ENCODE data around the gene CDK15. TPM values are rescaled to one million over a fixed set of nuclear protein-coding genes. Genes with fewer than 3 reads are reported as not detected.
A peak's percentile ranks its signal among the peaks of the same experiment; 100 is the strongest.

The CDK15 gene
- total and polyA plus RNA-seq, 5 donors from 2014 or later: not detected

GRCh38 chr2:201904538-201905420, 98.4 kb downstream of the CDK15 start:
- no peak overlapping the region for H3K27ac ChIP-seq (ENCODE audit: insufficient read depth, low read length, poor library complexity, severe bottlenecking)

GRCh38 chr2:201906777-201907562, 100.6 kb downstream of the CDK15 start:
- Mint-ChIP-seq H3K4me3 (no peak overlapping the region), H3K36me3 (peaks cover 4% of the 10 kb centered on the region), H3K27me3 (peaks cover 27% of the 10 kb centered on the region), H3K9me3 (peaks cover 0 to 2% (median 0%) of the 10 kb centered on the region in 7 donors), H3K27ac (no peak overlapping the region), H3K4me1 (peaks cover 4 to 13% (median 8%) of the 10 kb centered on the region in 4 donors)
- Histone ChIP-seq H3K27ac (ENCODE audit: insufficient read depth, low read length, poor library complexity, severe bottlenecking) (no peak overlapping the region), H3K9me3 (ENCODE audit: control insufficient read depth in 2 of 2, low read length in 2 of 2) (no peaks in the 10 kb centered on the region), H3K4me3 (ENCODE audit: low read depth, low read length) (no peak overlapping the region), H3K4me1 (ENCODE audit: control insufficient read depth, insufficient read depth, low read length, poor library complexity, severe bottlenecking) (no peaks in the 10 kb centered on the region), H3K36me3 (ENCODE audit: control insufficient read depth, insufficient read depth, low read length) (no peaks in the 10 kb centered on the region), H3K27me3 (ENCODE audit: control insufficient read depth, insufficient read depth, low read length) (peaks cover 4% of the 10 kb centered on the region)
- ATAC-seq (ENCODE audit: low read depth in 2 of 2) (no peak), DNase-seq (no peak)

More at GRCh38 chr2:201904538-201905420, 98.4 kb downstream of the CDK15 start:
- H3K27ac Mint-ChIP-seq: no peak overlapping the region
- peaks cover 41% of the 10 kb centered on the region for H3K27me3 Mint-ChIP-seq
- Histone ChIP-seq H3K4me1 (ENCODE audit: control insufficient read depth, insufficient read depth, low read length, poor library complexity, severe bottlenecking) (no peaks in the 10 kb centered on the region), H3K4me3 (ENCODE audit: low read depth, low read length) (no peak overlapping the region), H3K27me3 (ENCODE audit: control insufficient read depth, insufficient read depth, low read length) (peaks cover 9% of the 10 kb centered on the region), H3K9me3 (ENCODE audit: control insufficient read depth in 2 of 2, low read length in 2 of 2) (no peaks in the 10 kb centered on the region), H3K36me3 (ENCODE audit: control insufficient read depth, insufficient read depth, low read length) (no peaks in the 10 kb centered on the region)
- peaks cover 4% of the 10 kb centered on the region for H3K36me3 Mint-ChIP-seq
- peaks cover 0 to 10% (median 4%) of the 10 kb centered on the region in 4 donors for H3K4me1 Mint-ChIP-seq
- H3K9me3 Mint-ChIP-seq: peaks cover 0 to 2% (median 0%) of the 10 kb centered on the region in 7 donors
- no peak for DNase-seq
- no peak overlapping the region for H3K4me3 Mint-ChIP-seq
- ATAC-seq (ENCODE audit: low read depth in 2 of 2): no peak

GRCh38 chr2:201907563-201907881, 101.2 kb downstream of the CDK15 start:
- no peak for DNase-seq
- Mint-ChIP-seq H3K36me3 (peaks cover 4% of the 10 kb centered on the region), H3K27me3 (peaks cover 22% of the 10 kb centered on the region), H3K4me1 (peaks cover 4 to 13% (median 8%) of the 10 kb centered on the region in 4 donors), H3K4me3 (no peak overlapping the region), H3K9me3 (peaks cover 0 to 2% (median 0%) of the 10 kb centered on the region in 7 donors), H3K27ac (no peak overlapping the region)
- no peaks in the 10 kb centered on the region for H3K9me3 ChIP-seq (ENCODE audit: control insufficient read depth in 2 of 2, low read length in 2 of 2)
- peaks cover 4% of the 10 kb centered on the region for H3K27me3 ChIP-seq (ENCODE audit: control insufficient read depth, insufficient read depth, low read length)
- no peak for ATAC-seq (ENCODE audit: low read depth in 2 of 2)
- no peak overlapping the region for H3K27ac ChIP-seq (ENCODE audit: insufficient read depth, low read length, poor library complexity, severe bottlenecking)
- H3K4me3 ChIP-seq (ENCODE audit: low read depth, low read length): no peak overlapping the region
- H3K36me3 ChIP-seq (ENCODE audit: control insufficient read depth, insufficient read depth, low read length): no peaks in the 10 kb centered on the region
- no peaks in the 10 kb centered on the region for H3K4me1 ChIP-seq (ENCODE audit: control insufficient read depth, insufficient read depth, low read length, poor library complexity, severe bottlenecking)

- H3K36me3 ChIP-seq (ENCODE audit: control insufficient read depth, insufficient read depth, low read length): no peaks in the 10 kb centered on the region
- Mint-ChIP-seq H3K4me3 (no peak overlapping the region), H3K36me3 (peaks cover 4% of the 10 kb centered on the region), H3K4me1 (peaks cover 4 to 13% (median 8%) of the 10 kb centered on the region in 4 donors), H3K9me3 (peaks cover 0 to 2% (median 0%) of the 10 kb centered on the region in 7 donors), H3K27me3 (peaks cover 22% of the 10 kb centered on the region), H3K27ac (no peak overlapping the region)
- ATAC-seq (ENCODE audit: low read depth in 2 of 2) (no peak), DNase-seq (no peak)
- H3K9me3 ChIP-seq (ENCODE audit: control insufficient read depth in 2 of 2, low read length in 2 of 2): no peaks in the 10 kb centered on the region
- no peaks in the 10 kb centered on the region for H3K4me1 ChIP-seq (ENCODE audit: control insufficient read depth, insufficient read depth, low read length, poor library complexity, severe bottlenecking)
- H3K27me3 ChIP-seq (ENCODE audit: control insufficient read depth, insufficient read depth, low read length): peaks cover 4% of the 10 kb centered on the region
- no peak overlapping the region for H3K27ac ChIP-seq (ENCODE audit: insufficient read depth, low read length, poor library complexity, severe bottlenecking)
- no peak overlapping the region for H3K4me3 ChIP-seq (ENCODE audit: low read depth, low read length)
These were observed 102.6 kb downstream of the CDK15 start for GRCh38 chr2:201908901-201909300.

- Mint-ChIP-seq H3K9me3 (peaks cover 0 to 2% (median 0%) of the 10 kb centered on the region in 7 donors), H3K36me3 (peaks cover 4% of the 10 kb centered on the region), H3K4me1 (peaks cover 4 to 13% (median 8%) of the 10 kb centered on the region in 4 donors), H3K27ac (no peak overlapping the region), H3K27me3 (peaks cover 20% of the 10 kb centered on the region), H3K4me3 (no peak overlapping the region)
- Histone ChIP-seq H3K27me3 (ENCODE audit: control insufficient read depth, insufficient read depth, low read length) (peaks cover 4% of the 10 kb centered on the region), H3K36me3 (ENCODE audit: control insufficient read depth, insufficient read depth, low read length) (no peaks in the 10 kb centered on the region), H3K9me3 (ENCODE audit: control insufficient read depth in 2 of 2, low read length in 2 of 2) (no peaks in the 10 kb centered on the region), H3K4me1 (ENCODE audit: control insufficient read depth, insufficient read depth, low read length, poor library complexity, severe bottlenecking) (no peaks in the 10 kb centered on the region), H3K4me3 (ENCODE audit: low read depth, low read length) (no peak overlapping the region), H3K27ac (ENCODE audit: insufficient read depth, low read length, poor library complexity, severe bottlenecking) (no peak overlapping the region)
- DNase-seq: no peak
- no peak for ATAC-seq (ENCODE audit: low read depth in 2 of 2)
These were observed 103.0 kb downstream of the CDK15 start for GRCh38 chr2:201909348-201909747.

- Histone ChIP-seq H3K27me3 (ENCODE audit: control insufficient read depth, insufficient read depth, low read length) (peaks cover 4% of the 10 kb centered on the region), H3K4me3 (ENCODE audit: low read depth, low read length) (peak overlapping the region; percentile 42), H3K27ac (ENCODE audit: insufficient read depth, low read length, poor library complexity, severe bottlenecking) (no peak overlapping the region), H3K36me3 (ENCODE audit: control insufficient read depth, insufficient read depth, low read length) (no peaks in the 10 kb centered on the region), H3K4me1 (ENCODE audit: control insufficient read depth, insufficient read depth, low read length, poor library complexity, severe bottlenecking) (no peaks in the 10 kb centered on the region), H3K9me3 (ENCODE audit: control insufficient read depth in 2 of 2, low read length in 2 of 2) (no peaks in the 10 kb centered on the region)
- DNase-seq (peak in 1 of 3 donors; percentile 43), ATAC-seq (ENCODE audit: low read depth in 2 of 2) (no peak)
- peaks cover 0 to 2% (median 0%) of the 10 kb centered on the region in 7 donors for H3K9me3 Mint-ChIP-seq
- H3K27me3 Mint-ChIP-seq: peaks cover 13% of the 10 kb centered on the region
- peaks cover 4 to 13% (median 8%) of the 10 kb centered on the region in 4 donors for H3K4me1 Mint-ChIP-seq
- peaks cover 4% of the 10 kb centered on the region for H3K36me3 Mint-ChIP-seq
- H3K27ac Mint-ChIP-seq: peak overlapping the region in 2 of 3 donors; percentile 21 to 76
- H3K4me3 Mint-ChIP-seq: peak overlapping the region in 3 of 4 donors; percentile 43 to 60 (median 46)
These were observed 103.6 kb downstream of the CDK15 start for GRCh38 chr2:201909961-201910361.

GRCh38 chr2:201911372-201911771, 105.0 kb downstream of the CDK15 start:
- no peak overlapping the region for H3K27ac ChIP-seq (ENCODE audit: insufficient read depth, low read length, poor library complexity, severe bottlenecking)
- no peak overlapping the region for H3K4me3 ChIP-seq (ENCODE audit: low read depth, low read length)
- H3K27me3 ChIP-seq (ENCODE audit: control insufficient read depth, insufficient read depth, low read length): peaks cover 2% of the 10 kb centered on the region
- H3K27me3 Mint-ChIP-seq: peaks cover 8% of the 10 kb centered on the region
- no peaks in the 10 kb centered on the region for H3K9me3 ChIP-seq (ENCODE audit: control insufficient read depth in 2 of 2, low read length in 2 of 2)
- H3K4me1 ChIP-seq (ENCODE audit: control insufficient read depth, insufficient read depth, low read length, poor library complexity, severe bottlenecking): no peaks in the 10 kb centered on the region
- no peak for DNase-seq
- H3K27ac Mint-ChIP-seq: no peak overlapping the region
- ATAC-seq (ENCODE audit: low read depth in 2 of 2): no peak
- H3K9me3 Mint-ChIP-seq: no peaks in the 10 kb centered on the region
- no peak overlapping the region for H3K4me3 Mint-ChIP-seq
- H3K36me3 ChIP-seq (ENCODE audit: control insufficient read depth, insufficient read depth, low read length): no peaks in the 10 kb centered on the region
- peaks cover 4% of the 10 kb centered on the region for H3K36me3 Mint-ChIP-seq
- peaks cover 4 to 13% (median 8%) of the 10 kb centered on the region in 4 donors for H3K4me1 Mint-ChIP-seq
